SU-DHL-6 (cell line): Measurements from ENCODE around the gene ACBD6.
A peak's percentile ranks its signal among the peaks of the same experiment; 100 is the strongest.
"Not testable (repeated sequence)": the region's sequence is repeated elsewhere in the genome, so short reads cannot be mapped to it uniquely, and the experiment has no call there.

Experiments
- H2AFZ ChIP-seq: fragments of 200-600 bp; sonication (generic); 2 replicates; pipeline ENCODE4 v1.6.1; 2014; ENCODE audit warnings: low read depth, mild to moderate bottlenecking, moderate library complexity, mixed read lengths, antibody characterized with exemption, low read length; ENCODE audit not compliant: severe bottlenecking
- H3F3A ChIP-seq: fragments of 200-600 bp; shearing (Covaris generic); 2 replicates; pipeline ENCODE4 v1.6.0; 2016; ENCODE audit warnings: antibody characterized with exemption, mild to moderate bottlenecking; ENCODE audit not compliant: insufficient read depth
- H3K27ac ChIP-seq: fragments of 200-600 bp; sonication (generic); 2 replicates; pipeline ENCODE4 v1.5.1; 2016; ENCODE audit warnings: low read depth, mild to moderate bottlenecking, low read length, moderate library complexity, mixed read lengths
- H3K27me3 ChIP-seq: fragments of 200-600 bp; sonication (generic), shearing (Covaris generic); 2 replicates; pipeline ENCODE4 v1.6.0; 2014; ENCODE audit warnings: mild to moderate bottlenecking, low read length
- H3K36me3 ChIP-seq: fragments of 200-600 bp; sonication (generic); 2 replicates; pipeline ENCODE4 v1.6.1; 2014; ENCODE audit warnings: mild to moderate bottlenecking, low read length, mixed read lengths
- H3K4me2 ChIP-seq: fragments of 300-600, 200-600 bp; shearing (Covaris generic), sonication (generic); 2 replicates; pipeline ENCODE4 v1.6.0; 2014; ENCODE audit warnings: low read length, low read depth, mild to moderate bottlenecking; ENCODE audit not compliant: poor library complexity, severe bottlenecking
- H3K4me3 ChIP-seq: fragments of 200-600 bp; sonication (generic); 2 replicates; pipeline ENCODE4 v1.5.1; 2014; ENCODE audit warnings: antibody characterized with exemption, low read length, mild to moderate bottlenecking, mixed read lengths; ENCODE audit not compliant: insufficient read depth, poor library complexity, severe bottlenecking
- H3K79me2 ChIP-seq: fragments of 200-600 bp; sonication (generic); 2 replicates; pipeline ENCODE4 v1.6.1; 2014; ENCODE audit warnings: mild to moderate bottlenecking, low read length, moderate library complexity; ENCODE audit not compliant: insufficient read depth
- H3K9ac ChIP-seq: fragments of 200-600 bp; sonication (generic); 2 replicates; pipeline ENCODE4 v1.7.0; 2014; ENCODE audit warnings: mild to moderate bottlenecking, low read length
- H3K9me2 ChIP-seq: fragments of 200-600 bp; sonication (generic); replicated peaks from 2 replicates; pipeline ENCODE4 v1.6.1; 2014; ENCODE audit warnings: low read length; ENCODE audit not compliant: insufficient read depth
- H3K9me3 ChIP-seq: fragments of 200-600 bp; sonication (generic); 2 replicates; pipeline ENCODE4 v1.6.1; 2014; ENCODE audit warnings: low read length, mixed read lengths; ENCODE audit not compliant: insufficient read depth
- H4K20me1 ChIP-seq: fragments of 200-600 bp; sonication (generic); 2 replicates; pipeline ENCODE4 v1.6.1; 2014; ENCODE audit warnings: low read depth, mild to moderate bottlenecking, antibody characterized with exemption, low read length, moderate library complexity, mixed read lengths
- EZH2phosphoT487 ChIP-seq: fragments of 200-600 bp; sonication (generic), shearing (Covaris generic); conservative IDR thresholded peaks from 2 replicates; pipeline ENCODE4 v1.6.1; 2018; ENCODE audit warnings: mild to moderate bottlenecking, antibody characterized with exemption, low read length, moderate library complexity, mixed read lengths
- TF ChIP-seq, protein P1 (sequence below): fragments of 200-600 bp; sonication (generic); IDR thresholded peaks from one replicate; pipeline ENCODE4 v1.5.1; 2017; ENCODE audit warnings: antibody characterized with exemption, mild to moderate bottlenecking, low read length, moderate library complexity; ENCODE audit not compliant: insufficient read depth, poor library complexity, severe bottlenecking

The ACBD6 gene, protein sequence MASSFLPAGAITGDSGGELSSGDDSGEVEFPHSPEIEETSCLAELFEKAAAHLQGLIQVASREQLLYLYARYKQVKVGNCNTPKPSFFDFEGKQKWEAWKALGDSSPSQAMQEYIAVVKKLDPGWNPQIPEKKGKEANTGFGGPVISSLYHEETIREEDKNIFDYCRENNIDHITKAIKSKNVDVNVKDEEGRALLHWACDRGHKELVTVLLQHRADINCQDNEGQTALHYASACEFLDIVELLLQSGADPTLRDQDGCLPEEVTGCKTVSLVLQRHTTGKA

DNA sequence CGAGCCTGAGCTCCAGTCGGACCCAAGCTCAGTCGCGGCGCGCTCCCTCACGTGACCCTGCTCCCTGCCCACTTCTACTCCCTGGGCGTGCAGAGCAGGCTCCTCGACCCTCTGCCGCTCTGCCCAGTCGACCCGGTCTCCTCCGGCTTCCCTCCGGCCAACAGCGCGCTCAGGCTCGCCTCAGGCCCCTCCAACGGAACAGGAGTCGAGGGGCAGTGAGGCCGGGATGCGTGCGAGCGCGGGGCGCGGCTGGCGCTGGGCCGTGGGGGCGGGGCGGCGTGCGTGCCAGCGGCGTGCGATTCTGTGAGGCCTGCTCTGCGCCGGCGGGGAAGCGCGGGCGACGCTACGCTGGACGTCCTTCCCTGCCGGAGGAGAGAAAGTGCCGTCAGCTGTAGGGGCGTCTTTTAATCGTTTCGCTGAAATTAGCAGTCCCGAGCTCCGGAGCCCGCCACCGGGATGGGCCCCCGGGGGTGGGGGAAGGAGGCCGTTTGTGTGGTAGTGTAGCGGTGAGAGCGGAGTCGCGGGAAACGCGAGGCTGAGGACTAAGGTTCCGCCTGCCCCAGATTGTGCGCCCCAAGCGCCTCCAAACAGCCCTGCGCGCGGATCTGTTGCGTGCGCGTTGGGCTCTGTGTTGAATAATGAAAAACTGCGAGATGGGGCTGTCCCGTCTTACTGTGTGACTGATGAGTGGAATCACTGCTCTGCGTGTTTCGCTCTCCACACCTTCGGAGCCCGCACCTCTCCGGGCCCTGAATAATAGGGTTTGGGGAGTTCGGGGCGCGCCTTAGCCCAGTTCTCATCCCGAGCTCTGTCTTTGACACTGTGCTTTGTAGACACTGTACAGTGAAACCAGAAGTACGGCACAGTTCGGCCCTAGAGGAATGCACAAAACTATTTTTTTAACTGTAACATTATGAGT lies at the start of gene ACBD6:
ACBD6 (minus strand) TSS at position 217 of the 919 bp plus-strand sequence. CDS start 311 bp downstream, outside the sequence.
- peak within 1 kb of the TSS; percentile 91 for H2AFZ ChIP-seq

GRCh38 chr1:180551997-180552396 lies 49.6 kb upstream of the ACBD6 start:
- H3K4me2 ChIP-seq: no peak overlapping the region
- H3K36me3 ChIP-seq: no peaks in the 10 kb centered on the region
- H3F3A ChIP-seq: no peaks in the 10 kb centered on the region
- H3K4me3 ChIP-seq: no peak overlapping the region
- H3K27ac ChIP-seq: no peak overlapping the region
- H3K9ac ChIP-seq: no peak overlapping the region
- H3K79me2 ChIP-seq: no peaks in the 10 kb centered on the region
- H4K20me1 ChIP-seq: no peaks in the 10 kb centered on the region
- H2AFZ ChIP-seq: no peak overlapping the region
- no peaks in the 10 kb centered on the region for H3K9me3 ChIP-seq
- TF ChIP-seq, protein P1, sequence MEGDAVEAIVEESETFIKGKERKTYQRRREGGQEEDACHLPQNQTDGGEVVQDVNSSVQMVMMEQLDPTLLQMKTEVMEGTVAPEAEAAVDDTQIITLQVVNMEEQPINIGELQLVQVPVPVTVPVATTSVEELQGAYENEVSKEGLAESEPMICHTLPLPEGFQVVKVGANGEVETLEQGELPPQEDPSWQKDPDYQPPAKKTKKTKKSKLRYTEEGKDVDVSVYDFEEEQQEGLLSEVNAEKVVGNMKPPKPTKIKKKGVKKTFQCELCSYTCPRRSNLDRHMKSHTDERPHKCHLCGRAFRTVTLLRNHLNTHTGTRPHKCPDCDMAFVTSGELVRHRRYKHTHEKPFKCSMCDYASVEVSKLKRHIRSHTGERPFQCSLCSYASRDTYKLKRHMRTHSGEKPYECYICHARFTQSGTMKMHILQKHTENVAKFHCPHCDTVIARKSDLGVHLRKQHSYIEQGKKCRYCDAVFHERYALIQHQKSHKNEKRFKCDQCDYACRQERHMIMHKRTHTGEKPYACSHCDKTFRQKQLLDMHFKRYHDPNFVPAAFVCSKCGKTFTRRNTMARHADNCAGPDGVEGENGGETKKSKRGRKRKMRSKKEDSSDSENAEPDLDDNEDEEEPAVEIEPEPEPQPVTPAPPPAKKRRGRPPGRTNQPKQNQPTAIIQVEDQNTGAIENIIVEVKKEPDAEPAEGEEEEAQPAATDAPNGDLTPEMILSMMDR: no peak
- no peak for TF ChIP-seq EZH2phosphoT487
- no peaks in the 10 kb centered on the region for H3K27me3 ChIP-seq
- no peaks in the 10 kb centered on the region for H3K9me2 ChIP-seq

More for the DNA sequence above, at the start of gene ACBD6:
- H3K9me3 ChIP-seq: no peaks in the 10 kb centered on the region
- H3K27ac ChIP-seq: peak within 1 kb of the TSS; percentile 77
- H3F3A ChIP-seq: peaks cover 4% of the 10 kb centered on the region; the same call in 1 of the 2 replicates
- peaks cover 46% of the 10 kb centered on the region for H3K79me2 ChIP-seq
- H4K20me1 ChIP-seq: no peaks in the 10 kb centered on the region; the same call in 1 of the 2 replicates
- peaks cover 8% of the 10 kb centered on the region; the same call in 1 of the 2 replicates for H3K36me3 ChIP-seq
- H3K4me3 ChIP-seq: peak within 1 kb of the TSS; percentile 73
- H3K9ac ChIP-seq: peak within 1 kb of the TSS; percentile 76
- no peak for TF ChIP-seq EZH2phosphoT487
- TF ChIP-seq, protein P1: no peak
- H3K27me3 ChIP-seq: no peaks in the 10 kb centered on the region
- peak within 1 kb of the TSS; percentile 73 for H3K4me2 ChIP-seq
- no peaks in the 10 kb centered on the region for H3K9me2 ChIP-seq

DNA sequence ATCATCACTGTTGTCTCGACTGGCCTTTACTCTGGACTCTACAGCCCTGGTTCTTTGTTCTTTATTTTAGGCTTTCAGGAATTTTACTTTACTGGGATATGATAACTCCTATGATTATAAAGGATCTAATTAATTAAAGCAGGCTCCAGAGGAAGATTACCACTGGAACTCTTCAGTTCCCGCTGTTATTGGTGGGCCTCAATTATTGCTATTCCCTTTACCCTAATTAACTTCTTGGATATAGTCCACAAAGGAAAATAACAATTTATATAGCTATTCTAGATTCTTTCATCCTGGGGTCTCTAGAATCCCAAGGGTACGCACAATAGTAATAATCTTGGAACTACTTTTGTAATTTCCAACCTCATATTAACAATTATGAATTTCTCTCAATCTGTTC lies 47.9 kb upstream of the ACBD6 start:
- Histone ChIP-seq H3F3A (no peaks in the 10 kb centered on the region), H3K79me2 (no peaks in the 10 kb centered on the region), H3K9me2 (no peaks in the 10 kb centered on the region), H3K36me3 (no peaks in the 10 kb centered on the region), H3K9me3 (no peaks in the 10 kb centered on the region), H4K20me1 (no peaks in the 10 kb centered on the region), H3K4me3 (no peak overlapping the region), H3K9ac (no peak overlapping the region), H2AFZ (no peak overlapping the region), H3K27ac (no peak overlapping the region), H3K4me2 (no peak overlapping the region), H3K27me3 (no peaks in the 10 kb centered on the region)
- TF ChIP-seq EZH2phosphoT487: no peak
- TF ChIP-seq, protein P1: no peak

- not testable (repeated sequence) for H3F3A ChIP-seq, H2AFZ ChIP-seq, H3K9ac ChIP-seq, H3K9me3 ChIP-seq, H3K4me2 ChIP-seq, H3K27ac ChIP-seq, H4K20me1 ChIP-seq, H3K4me3 ChIP-seq, H3K9me2 ChIP-seq, H3K36me3 ChIP-seq, H3K79me2 ChIP-seq, H3K27me3 ChIP-seq
Observed at GRCh38 chr1:180549770-180550169, 47.4 kb upstream of the ACBD6 start.
